GM18870 (cell line): ENCODE results near the gene PAQR6.
"Not testable (repeated sequence)": the region's sequence is repeated elsewhere in the genome, so short reads cannot be mapped to it uniquely, and the experiment has no call there.

Experiments
- ATAC-seq: cut with Tn5 transposase; IDR thresholded peaks from one replicate; pipeline ENCODE4 v1.9.1; 2021; ENCODE audit warnings: moderate library complexity; ENCODE audit not compliant: unreplicated experiment

PAQR6 gene

GRCh38 chr1:156232201-156232894, 15.5 kb downstream of the PAQR6 start:
- no peak for ATAC-seq

DNA sequence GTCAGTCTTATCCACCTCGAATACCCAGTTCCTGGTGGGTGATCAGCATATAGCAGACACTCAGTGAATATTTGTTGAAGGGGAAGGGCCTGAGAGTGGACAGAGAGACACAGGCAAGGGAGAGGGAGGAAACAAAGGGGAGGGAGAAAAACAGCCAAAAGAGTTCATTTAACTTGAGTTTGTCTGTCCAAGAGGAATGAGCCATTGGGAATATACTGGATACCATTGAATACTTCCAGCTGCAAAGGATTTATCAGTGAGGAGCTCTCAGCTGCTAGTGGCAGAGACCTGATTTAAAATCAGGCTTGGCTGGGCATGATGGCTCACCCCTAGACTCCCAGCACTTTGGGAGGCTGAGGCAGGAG, 17.4 kb downstream of the PAQR6 start:
- no peak for ATAC-seq

DNA sequence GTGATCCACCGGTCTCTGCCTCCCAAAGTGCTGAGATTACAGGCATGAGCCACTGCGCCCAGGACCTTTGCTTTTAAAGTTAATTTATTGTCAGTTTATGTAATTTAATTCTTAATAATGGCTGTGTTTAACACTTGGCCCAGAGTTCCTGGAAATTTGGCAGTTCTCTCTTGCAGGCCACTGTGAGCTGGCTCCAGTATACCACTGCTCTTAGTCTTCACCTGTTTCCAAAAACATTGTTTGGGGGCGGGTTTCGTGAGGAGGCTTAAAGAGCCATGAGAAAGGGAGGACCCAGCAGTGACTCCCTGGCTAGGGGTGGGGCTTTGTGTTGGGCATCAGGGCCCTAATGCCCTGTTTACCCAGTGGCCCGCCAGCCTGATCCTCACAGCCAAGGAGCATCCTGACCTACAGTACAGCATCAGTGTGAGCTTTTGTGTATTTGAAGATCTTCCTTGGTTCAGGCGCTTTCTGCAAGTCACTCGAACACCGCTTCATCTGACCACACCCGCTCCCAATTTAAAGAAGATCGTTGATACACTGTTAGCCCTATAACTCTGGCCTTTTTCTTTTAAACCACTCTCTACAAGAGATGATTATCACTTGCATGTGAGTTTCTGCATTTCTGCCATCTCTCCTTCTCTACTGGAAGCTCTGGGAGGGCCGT, 17.9 kb downstream of the PAQR6 start:
- ATAC-seq, result no peak

DNA sequence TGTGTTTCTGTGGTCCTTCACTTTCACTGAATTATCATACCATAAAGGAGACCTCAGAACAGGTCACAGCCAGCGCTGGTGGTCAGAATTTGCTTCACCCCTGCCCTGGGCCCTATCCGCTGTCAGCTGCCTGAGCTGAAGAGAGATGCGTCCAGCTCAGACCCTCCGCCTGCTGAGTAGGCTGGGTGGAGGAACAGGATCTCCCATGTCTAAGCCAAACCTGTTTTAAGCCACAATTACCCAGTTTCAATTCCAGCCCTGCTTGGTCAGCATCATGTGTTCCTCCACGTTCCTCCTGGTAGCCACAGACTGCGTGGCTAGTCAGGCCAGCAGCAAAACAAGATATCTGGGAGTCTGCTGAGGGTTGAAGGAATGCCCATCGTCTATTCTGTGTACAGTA, 19.4 kb downstream of the PAQR6 start:
- no peak for ATAC-seq

DNA sequence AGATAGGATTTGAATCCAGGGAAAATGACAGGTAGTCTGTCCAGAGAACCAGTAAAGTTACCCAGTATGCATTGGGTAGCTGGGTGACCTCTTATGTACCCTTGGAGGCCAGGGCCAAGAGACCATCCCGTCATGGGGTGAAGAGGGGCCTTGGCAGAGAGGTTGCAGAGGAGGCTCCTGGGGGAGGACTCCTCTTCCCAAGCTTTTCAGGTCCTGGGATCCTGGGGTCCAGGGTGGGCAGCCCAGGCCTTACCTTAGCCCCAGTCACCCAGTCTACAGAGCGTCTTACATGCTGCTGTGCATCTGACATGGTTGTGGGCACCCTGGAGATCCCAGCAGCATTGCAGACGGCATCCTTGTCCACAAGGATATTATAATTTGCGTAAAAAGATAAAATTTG, 21.1 kb downstream of the PAQR6 start:
- ATAC-seq, result no peak

- peak; percentile 65 for ATAC-seq
Measured at GRCh38 chr1:156226116-156226538, 21.7 kb downstream of the PAQR6 start.

DNA sequence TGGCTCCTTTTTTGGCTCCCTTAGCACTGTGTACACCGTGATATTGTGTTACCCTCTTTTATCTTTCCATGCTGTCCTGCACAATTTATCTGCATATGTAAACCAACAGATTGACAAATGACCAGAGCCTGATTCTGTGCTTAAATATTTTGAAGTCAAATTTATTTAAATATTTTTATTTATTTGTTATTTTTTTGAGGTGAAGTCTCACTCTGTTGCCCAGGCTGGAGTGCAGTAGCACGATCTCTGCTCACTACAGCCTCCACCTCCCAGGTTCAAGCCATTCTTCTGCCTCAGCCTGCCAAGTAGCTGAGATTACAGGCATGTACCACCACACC, 22.2 kb downstream of the PAQR6 start:
- ATAC-seq, result no peak

- ATAC-seq, result no peak
Measured at GRCh38 chr1:156221986-156222692, 25.7 kb downstream of the PAQR6 start.

DNA sequence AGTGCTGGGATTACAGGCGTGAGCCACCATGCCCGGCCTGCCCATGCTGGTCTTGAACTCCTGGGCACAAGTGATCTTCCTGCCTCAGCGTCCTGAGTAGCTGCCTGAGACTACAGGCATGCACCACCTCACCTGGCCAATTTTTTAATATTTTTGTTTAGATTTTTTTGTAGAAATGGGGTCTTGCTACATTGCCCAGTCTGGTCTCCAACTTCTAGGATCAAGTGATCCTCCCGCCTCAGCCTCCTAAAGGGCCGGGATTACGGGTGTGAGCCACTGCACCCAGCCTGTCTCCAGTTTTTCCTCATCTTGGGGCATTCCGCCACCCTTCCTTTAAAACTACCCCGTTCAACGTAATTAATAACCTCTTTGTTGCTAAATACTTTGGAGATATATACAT, 27.6 kb downstream of the PAQR6 start:
- no peak for ATAC-seq

DNA sequence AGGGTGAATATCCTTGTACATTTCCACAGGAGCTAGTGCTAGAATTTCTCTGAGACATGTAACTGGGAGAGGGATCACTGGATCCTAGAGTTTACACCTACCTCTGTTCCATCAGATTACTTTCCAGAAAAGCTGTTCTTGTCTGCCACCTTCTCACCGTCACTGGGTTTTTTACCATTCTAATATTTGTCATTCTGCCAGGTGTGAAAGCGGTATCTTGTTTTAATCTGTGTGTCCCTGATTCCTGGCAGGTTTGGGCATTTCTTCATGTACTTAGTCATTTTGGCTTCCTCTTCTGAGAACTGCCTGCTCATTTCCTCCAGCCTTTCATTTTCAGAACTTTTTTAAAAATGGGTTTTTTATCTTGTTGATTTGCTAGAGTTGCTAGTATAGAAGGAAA, 30.0 kb downstream of the PAQR6 start:
- ATAC-seq, result no peak

GRCh38 chr1:156216361-156217086, 31.3 kb downstream of the PAQR6 start:
- not testable (repeated sequence) for ATAC-seq

DNA sequence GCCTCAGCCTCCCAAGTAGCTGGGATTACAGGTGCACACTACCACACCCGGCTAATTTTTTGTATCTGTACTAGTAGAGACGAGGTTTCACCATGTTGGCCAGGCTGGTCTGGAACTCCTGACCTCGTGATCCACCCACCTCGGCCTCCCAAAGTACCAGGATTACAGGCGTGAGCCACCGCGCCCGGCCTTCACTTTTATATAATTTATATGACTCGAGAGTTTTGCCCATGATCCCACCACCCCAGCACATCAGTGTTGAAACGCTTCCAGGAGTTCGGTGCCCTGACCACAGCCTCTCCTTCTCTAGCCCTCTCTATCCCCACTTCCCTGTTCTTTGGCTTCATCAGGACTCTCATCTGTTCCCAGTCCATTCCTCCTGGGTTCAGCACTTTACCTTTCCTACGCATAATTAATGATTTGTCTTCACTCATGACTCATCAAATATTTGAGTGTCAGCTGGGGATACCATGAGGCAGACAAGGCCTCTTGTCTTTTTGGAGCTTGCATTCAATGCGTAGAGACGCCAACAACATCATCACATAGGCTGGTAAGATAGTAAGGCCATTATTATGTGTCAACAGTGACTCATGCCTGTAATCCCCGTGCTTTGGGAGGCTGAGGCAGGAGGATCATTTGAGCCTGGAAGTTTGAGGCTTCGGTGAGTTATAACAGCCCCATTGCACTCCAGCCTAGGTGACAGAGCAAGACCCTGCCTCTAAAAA, 33.7 kb downstream of the PAQR6 start:
- ATAC-seq, result no peak

DNA sequence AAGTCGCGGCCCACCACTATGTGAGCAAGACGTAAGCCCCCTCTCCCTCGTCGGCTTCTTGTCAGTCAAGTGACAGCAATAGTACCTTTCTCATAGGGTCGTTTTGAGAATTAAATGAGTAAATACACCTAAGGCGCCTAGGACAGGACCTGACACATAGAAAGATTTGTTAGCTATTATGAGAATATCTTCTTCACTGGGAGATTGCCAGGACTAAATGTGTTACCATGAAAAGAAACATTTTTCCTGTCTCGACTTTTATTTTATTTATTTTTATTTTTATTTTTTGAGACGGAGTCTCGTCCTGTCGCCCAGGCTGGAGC, 34.3 kb downstream of the PAQR6 start:
- no peak for ATAC-seq

DNA sequence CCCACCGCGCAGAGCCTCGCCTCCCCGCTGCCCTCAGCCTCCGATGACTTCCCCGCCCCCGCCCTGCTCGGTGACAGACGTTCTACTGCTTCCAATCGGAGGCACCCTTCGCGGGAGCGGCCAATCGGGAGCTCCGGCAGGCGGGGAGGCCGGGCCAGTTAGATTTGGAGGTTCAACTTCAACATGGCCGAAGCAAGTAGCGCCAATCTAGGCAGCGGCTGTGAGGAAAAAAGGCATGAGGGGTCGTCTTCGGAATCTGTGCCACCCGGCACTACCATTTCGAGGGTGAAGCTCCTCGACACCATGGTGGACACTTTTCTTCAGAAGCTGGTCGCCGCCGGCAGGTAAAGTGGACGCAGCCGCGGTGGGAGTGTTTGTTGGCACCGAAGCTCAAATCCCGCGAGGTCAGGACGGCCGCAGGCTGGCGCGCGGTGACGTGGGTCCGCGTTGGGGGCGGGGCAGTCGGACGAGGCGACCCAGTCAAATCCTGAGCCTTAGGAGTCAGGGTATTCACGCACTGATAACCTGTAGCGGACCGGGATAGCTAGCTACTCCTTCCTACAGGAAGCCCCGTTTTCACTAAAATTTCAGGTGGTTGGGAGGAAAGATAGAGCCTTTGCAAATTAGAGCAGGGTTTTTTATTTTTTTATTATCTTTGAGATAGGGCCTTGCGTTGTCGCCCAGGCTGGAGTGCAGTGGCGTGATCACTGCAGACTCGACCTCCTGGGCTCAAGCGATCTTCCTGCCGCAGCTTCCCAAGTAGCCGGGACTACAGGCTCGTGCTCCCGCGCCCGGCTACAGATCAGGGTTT, 34.8 kb downstream of the PAQR6 start, which contains the start of gene PMF1:
Gene PMF1 (plus strand): TSS at position 175 of the 811 bp plus-strand sequence. CDS start 9 bp downstream, at position 184.
- ATAC-seq, result peak; percentile 66

- ATAC-seq, result no peak
Measured at GRCh38 chr1:156212130-156212529, 35.7 kb downstream of the PAQR6 start.

DNA sequence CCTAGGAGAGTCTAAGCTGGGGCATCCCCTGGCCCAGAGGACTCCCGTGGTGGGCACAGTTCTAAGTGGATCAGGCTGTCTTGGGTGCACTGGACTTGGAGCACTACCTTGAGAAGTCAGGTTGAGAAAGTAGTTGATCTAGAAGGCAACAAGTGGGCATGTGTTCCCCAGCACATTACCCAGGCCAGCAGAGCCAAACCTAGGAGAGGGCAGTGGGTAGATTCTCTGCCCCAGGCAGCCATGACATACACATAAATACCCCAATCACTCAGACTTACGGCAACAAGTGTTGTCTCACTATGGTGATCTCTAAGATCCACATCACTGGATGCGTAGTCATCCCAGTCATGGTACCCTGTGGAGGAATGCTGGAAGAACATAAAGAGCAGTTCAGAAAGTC, 36.6 kb downstream of the PAQR6 start:
- no peak for ATAC-seq

GRCh38 chr1:156204686-156205085, 43.2 kb downstream of the PAQR6 start:
- no peak for ATAC-seq

DNA sequence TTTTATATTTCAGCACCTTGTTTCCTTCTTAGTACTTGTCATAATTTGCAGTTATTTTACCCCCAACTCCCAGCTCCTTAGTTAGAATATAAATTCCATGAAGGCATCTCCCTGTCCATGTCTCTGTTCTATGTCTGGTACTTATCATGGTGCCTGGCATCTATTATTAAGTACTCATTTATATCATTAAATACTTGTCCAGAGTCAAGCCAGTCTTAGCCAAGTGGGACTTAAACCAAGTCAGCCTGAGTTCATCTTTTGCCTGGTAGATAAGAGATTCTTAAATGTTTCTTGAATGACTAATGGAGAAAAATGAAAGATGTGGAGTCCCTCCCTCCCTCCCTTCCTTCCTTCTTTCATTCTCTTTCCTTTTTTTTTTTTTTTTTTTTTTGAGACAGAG, 44.5 kb downstream of the PAQR6 start:
- ATAC-seq, result no peak

GRCh38 chr1:156200044-156200443, 47.8 kb downstream of the PAQR6 start:
- no peak for ATAC-seq

DNA sequence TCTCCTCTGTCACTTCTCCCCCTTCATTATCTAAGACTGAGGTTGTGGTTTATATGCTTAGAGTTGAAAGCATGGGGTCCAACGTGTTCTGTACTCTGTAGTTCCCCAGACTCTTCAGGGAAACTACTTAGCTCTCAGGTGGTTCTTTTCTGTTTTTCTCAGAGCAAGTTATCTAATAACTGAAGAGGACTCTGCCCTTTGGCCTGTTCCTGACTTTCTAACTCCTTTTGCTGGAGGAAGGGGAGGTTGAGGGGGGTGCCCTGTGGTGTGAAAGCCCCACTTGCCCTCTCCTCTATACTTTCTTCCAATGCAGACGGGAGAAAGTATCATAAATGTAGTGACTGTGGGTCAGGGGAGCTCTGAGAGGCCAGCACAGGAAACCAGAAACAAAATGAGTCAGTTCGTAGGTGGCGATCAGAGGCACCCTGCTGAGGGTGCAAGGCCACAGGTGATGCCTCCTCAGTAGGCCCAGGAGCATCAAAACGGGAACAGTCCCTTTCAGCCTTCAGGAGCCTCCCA, 49.0 kb downstream of the PAQR6 start:
- no peak for ATAC-seq
